Type B pancreatic cell (in vitro differentiated cells): ENCODE measurements around the gene SAMD13. TPM values are rescaled to one million over a fixed set of nuclear protein-coding genes. Genes with fewer than 3 reads are reported as not detected.
A peak's percentile ranks its signal among the peaks of the same experiment; 100 is the strongest.

ENCODE experiments used
- DNase-seq: peaks from one replicate; pipeline ENCODE4 v3.0.0; 2021; ENCODE audit warnings: mixed read lengths; ENCODE audit not compliant: unreplicated experiment; ENCODE audit errors: extremely low spot score
- H3K27ac Mint-ChIP-seq: 2 replicates; pipeline ENCODE4 v1.8.0; 2021; ENCODE audit warnings: mild to moderate bottlenecking, mixed read lengths
- H3K27me3 Mint-ChIP-seq: 2 replicates; pipeline ENCODE4 v1.8.0; 2021; ENCODE audit warnings: mixed read lengths
- H3K36me3 Mint-ChIP-seq: 2 replicates; pipeline ENCODE4 v1.8.0; 2021; ENCODE audit warnings: mixed read lengths
- H3K4me1 Mint-ChIP-seq: one replicate; pipeline ENCODE4 v1.8.0; 2021; ENCODE audit warnings: mixed read lengths; ENCODE audit not compliant: unreplicated experiment
- H3K4me3 Mint-ChIP-seq: 2 replicates; pipeline ENCODE4 v1.8.0; 2021; ENCODE audit warnings: mild to moderate bottlenecking, mixed read lengths
- H3K9me3 Mint-ChIP-seq: 2 replicates; pipeline ENCODE4 v1.8.0; 2021; ENCODE audit warnings: mixed read lengths
- total RNA-seq: library from RNA; stranded (reverse); gene quantifications from 2 replicates; pipeline ENCODE4 v1.2.1, GENCODE V29; 2021; ENCODE audit warnings: low replicate concordance
- TF ChIP-seq, protein P1 (sequence below): fragments of 200-600 bp; sonication (generic); conservative IDR thresholded peaks from 2 replicates; pipeline ENCODE4 v1.5.0; 2021; ENCODE audit warnings: antibody characterized with exemption, mild to moderate bottlenecking

Gene SAMD13
- total RNA-seq, 1 donor from 2014 or later, result 6.0 TPM

- TF ChIP-seq, protein P1, sequence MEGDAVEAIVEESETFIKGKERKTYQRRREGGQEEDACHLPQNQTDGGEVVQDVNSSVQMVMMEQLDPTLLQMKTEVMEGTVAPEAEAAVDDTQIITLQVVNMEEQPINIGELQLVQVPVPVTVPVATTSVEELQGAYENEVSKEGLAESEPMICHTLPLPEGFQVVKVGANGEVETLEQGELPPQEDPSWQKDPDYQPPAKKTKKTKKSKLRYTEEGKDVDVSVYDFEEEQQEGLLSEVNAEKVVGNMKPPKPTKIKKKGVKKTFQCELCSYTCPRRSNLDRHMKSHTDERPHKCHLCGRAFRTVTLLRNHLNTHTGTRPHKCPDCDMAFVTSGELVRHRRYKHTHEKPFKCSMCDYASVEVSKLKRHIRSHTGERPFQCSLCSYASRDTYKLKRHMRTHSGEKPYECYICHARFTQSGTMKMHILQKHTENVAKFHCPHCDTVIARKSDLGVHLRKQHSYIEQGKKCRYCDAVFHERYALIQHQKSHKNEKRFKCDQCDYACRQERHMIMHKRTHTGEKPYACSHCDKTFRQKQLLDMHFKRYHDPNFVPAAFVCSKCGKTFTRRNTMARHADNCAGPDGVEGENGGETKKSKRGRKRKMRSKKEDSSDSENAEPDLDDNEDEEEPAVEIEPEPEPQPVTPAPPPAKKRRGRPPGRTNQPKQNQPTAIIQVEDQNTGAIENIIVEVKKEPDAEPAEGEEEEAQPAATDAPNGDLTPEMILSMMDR, result no peak
- Mint-ChIP-seq H3K9me3 (peaks cover 8% of the 10 kb centered on the region), H3K4me1 (peaks cover 6% of the 10 kb centered on the region), H3K27ac (no peak overlapping the region), H3K27me3 (no peaks in the 10 kb centered on the region), H3K36me3 (peaks cover 14% of the 10 kb centered on the region), H3K4me3 (no peak overlapping the region)
- no peak for DNase-seq
Measured at GRCh38 chr1:84293766-84294165, 7.7 kb upstream of the SAMD13 start.

DNA sequence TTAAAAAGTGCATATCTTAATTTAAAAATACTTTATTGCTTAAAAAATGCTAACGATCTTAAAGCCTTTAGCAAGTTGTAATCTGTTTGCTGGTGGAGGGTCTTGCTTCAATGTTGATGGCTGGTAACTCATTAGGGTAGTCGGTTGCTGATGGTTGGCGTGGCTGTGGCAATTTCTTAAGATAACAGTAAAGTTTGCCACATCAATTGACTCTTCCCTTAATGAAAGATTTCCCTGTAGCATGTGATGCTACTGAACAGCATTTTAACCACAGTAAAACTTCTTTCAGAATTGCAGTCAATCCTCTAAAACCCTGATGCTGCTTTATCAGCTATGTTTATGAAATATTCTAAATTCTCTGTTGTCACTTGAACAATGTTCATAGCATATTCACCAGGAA lies 6.8 kb upstream of the SAMD13 start:
- H3K9me3 Mint-ChIP-seq, result peaks cover 8% of the 10 kb centered on the region
- H3K27me3 Mint-ChIP-seq, result no peaks in the 10 kb centered on the region
- H3K36me3 Mint-ChIP-seq, result peaks cover 10% of the 10 kb centered on the region
- TF ChIP-seq, protein P1, result no peak
- no peak for DNase-seq
- no peak overlapping the region for H3K27ac Mint-ChIP-seq
- peaks cover 13% of the 10 kb centered on the region for H3K4me1 Mint-ChIP-seq
- H3K4me3 Mint-ChIP-seq, result no peak overlapping the region

- peak overlapping the region; percentile 92 for H3K4me3 Mint-ChIP-seq
- H3K36me3 Mint-ChIP-seq, result peaks cover 5% of the 10 kb centered on the region
- no peak for DNase-seq
- peaks cover 8% of the 10 kb centered on the region for H3K9me3 Mint-ChIP-seq
- H3K27ac Mint-ChIP-seq, result peak overlapping the region; percentile 83
- TF ChIP-seq, protein P1, result no peak
- no peaks in the 10 kb centered on the region for H3K27me3 Mint-ChIP-seq
- H3K4me1 Mint-ChIP-seq, result peaks cover 34% of the 10 kb centered on the region
Measured at GRCh38 chr1:84297546-84298244, 3.8 kb upstream of the SAMD13 start.

DNA sequence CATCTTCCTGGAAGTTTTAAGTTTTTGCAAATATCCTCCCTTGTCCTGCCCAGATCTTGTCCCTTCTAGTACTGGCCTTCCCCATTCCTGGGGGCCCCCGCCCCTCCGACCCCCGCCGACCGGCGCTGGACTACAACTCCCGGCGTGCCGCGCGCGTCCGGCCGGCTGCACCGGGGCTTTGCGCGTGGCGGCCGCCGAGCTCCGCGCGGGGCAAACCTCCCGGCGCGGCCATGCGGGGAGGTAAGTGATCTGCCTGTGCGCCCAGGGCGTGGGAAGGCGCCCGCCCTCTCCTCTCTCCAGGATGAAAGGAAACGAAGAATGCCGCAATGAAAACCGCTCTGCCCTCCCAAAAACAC lies 3.2 kb upstream of the SAMD13 start:
- TF ChIP-seq, protein P1, result no peak
- H3K27ac Mint-ChIP-seq, result peak overlapping the region; percentile 83
- H3K4me1 Mint-ChIP-seq, result peaks cover 40% of the 10 kb centered on the region

GRCh38 chr1:84298684-84299535 lies 2.6 kb upstream of the SAMD13 start:
- Mint-ChIP-seq H3K9me3 (peaks cover 8% of the 10 kb centered on the region), H3K36me3 (peaks cover 5% of the 10 kb centered on the region), H3K27me3 (no peaks in the 10 kb centered on the region), H3K4me3 (peak overlapping the region; percentile 92), H3K27ac (peak overlapping the region; percentile 83), H3K4me1 (peaks cover 45% of the 10 kb centered on the region)
- TF ChIP-seq, protein P1, result peak; percentile 31
- peak; percentile 70 for DNase-seq

More for the DNA sequence above, 3.2 kb upstream of the SAMD13 start:
- Mint-ChIP-seq H3K36me3 (peaks cover 5% of the 10 kb centered on the region), H3K9me3 (peaks cover 8% of the 10 kb centered on the region), H3K27me3 (no peaks in the 10 kb centered on the region), H3K4me3 (peak overlapping the region; percentile 92)
- DNase-seq, result peak; percentile 76
